Measurements from ENCODE around the gene DYNC1I1.

The DYNC1I1 gene

DNA sequence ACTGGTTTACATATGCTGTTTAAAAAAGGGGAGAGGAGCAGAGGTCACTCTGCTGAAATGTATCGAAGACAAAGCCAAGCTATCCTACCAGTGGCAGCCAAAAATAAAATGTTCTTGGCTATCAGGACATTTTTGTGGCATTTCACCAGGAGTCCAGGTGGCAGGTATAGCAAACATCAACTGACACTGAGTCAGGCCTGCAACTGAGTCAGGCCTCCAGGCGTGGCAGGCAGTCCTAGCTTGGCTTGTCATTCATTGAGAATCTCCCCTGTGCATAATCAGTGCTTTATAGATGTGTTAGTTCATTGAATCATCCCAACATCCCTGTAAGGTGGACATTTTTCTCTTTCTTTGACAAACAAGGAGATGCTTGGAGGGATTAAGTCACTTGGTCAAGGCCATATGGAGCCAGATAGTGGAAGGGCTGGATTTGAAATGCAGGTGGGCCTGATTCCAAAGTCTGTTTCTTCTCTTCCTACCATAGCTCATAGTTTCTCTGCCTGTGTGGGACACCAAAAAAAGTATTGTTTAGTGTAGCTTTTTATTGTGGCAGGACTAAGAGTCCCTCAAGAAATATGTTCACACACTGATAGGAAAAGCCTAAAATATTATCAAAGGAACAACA is 4.3 kb downstream of the DYNC1I1 start:
- DNase-seq (no peak), ATAC-seq (no peak)
- no peaks in the 10 kb centered on the region for H3K9me3 Mint-ChIP-seq
- no peak overlapping the region for H3K4me3 Mint-ChIP-seq
- no peak overlapping the region for H3K27ac Mint-ChIP-seq
- peaks cover 4% of the 10 kb centered on the region for H3K4me1 Mint-ChIP-seq
- H3K27me3 Mint-ChIP-seq, result peaks cover 26% of the 10 kb centered on the region
- no peaks in the 10 kb centered on the region for H3K36me3 Mint-ChIP-seq (ENCODE audit: low read depth)

DNA sequence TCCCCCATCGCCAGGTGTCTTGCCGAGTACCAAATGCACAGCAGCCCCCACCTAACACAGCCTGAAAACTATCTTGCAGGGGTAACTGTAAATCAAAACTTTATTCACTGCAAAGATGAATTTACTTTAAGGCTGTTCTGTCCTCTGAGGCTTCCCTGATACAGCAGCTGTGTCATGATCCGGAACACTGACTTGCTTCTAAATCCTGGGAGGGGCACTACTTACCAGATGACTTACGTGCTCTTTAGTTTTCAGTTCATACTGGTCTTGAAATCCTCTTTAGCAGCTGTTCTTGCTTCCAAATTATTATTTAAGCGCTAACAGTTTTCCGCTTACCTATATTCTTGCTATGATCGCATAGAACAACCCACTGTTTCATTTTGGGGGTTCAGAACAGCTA is 4.9 kb downstream of the DYNC1I1 start:
- H3K27me3 Mint-ChIP-seq, result peaks cover 20% of the 10 kb centered on the region
- H3K9me3 Mint-ChIP-seq, result no peaks in the 10 kb centered on the region
- peaks cover under 1% of the 10 kb centered on the region for H3K4me1 Mint-ChIP-seq
- no peak for DNase-seq
- no peak for ATAC-seq
- no peaks in the 10 kb centered on the region for H3K36me3 Mint-ChIP-seq (ENCODE audit: low read depth)
- H3K27ac Mint-ChIP-seq, result no peak overlapping the region
- H3K4me3 Mint-ChIP-seq, result no peak overlapping the region

DNA sequence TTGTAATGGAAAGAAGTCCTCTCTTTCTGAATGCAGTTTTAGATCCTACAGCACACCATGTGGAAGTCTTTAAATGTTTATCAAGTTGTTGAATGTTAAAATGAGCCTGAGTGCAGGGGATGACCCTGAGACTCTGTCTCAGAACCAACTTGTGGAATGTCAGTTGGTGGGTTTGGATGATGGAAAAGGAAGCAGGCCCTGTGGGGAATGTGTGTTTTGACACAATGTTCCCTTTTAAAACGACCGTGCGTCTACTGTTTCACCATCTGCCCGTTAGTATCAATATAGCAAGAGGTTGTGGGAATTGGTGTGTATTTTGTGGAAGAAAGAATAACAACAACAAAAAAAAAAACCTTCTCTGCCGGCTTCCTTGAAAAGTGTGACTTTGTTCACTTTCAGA is 8.3 kb downstream of the DYNC1I1 start:
- no peak overlapping the region for H3K27ac Mint-ChIP-seq
- no peaks in the 10 kb centered on the region for H3K4me1 Mint-ChIP-seq
- peaks cover 4% of the 10 kb centered on the region for H3K27me3 Mint-ChIP-seq
- no peaks in the 10 kb centered on the region for H3K36me3 Mint-ChIP-seq (ENCODE audit: low read depth)
- H3K9me3 Mint-ChIP-seq, result no peaks in the 10 kb centered on the region
- DNase-seq, result no peak
- H3K4me3 Mint-ChIP-seq, result no peak overlapping the region
- no peak for ATAC-seq

- ATAC-seq (no peak), DNase-seq (no peak)
- H3K9me3 Mint-ChIP-seq, result no peaks in the 10 kb centered on the region
- H3K36me3 Mint-ChIP-seq (ENCODE audit: low read depth), result no peaks in the 10 kb centered on the region
- H3K27ac Mint-ChIP-seq, result no peak overlapping the region
- H3K4me3 Mint-ChIP-seq, result no peak overlapping the region
- peaks cover 4% of the 10 kb centered on the region for H3K27me3 Mint-ChIP-seq
- H3K4me1 Mint-ChIP-seq, result no peaks in the 10 kb centered on the region
These were observed 9.7 kb downstream of the DYNC1I1 start for GRCh38 chr7:95781961-95782586.

DNA sequence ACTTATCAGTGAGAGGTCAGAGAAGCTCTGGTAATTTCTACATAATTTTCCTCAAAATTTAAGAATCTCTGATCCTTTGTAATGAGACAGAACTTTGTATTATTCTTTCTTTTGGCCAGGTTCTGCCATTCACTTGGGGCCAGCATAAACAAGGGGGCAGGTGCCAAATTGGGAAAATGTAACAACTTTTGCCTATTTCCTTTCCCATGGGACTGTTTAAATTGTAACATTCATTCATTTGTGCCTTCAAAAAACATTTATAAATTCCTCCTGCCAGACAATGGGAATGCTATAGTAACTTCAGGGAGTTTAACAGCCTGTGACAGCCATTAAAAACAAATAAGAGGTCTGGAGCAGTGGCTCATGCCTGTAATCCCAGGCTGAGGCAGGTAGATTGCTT is 12.4 kb downstream of the DYNC1I1 start:
- H3K4me3 Mint-ChIP-seq, result no peak overlapping the region
- H3K36me3 Mint-ChIP-seq (ENCODE audit: low read depth), result no peaks in the 10 kb centered on the region
- DNase-seq, result no peak
- no peaks in the 10 kb centered on the region for H3K9me3 Mint-ChIP-seq
- no peak for ATAC-seq
- H3K27me3 Mint-ChIP-seq, result peaks cover 11% of the 10 kb centered on the region
- H3K27ac Mint-ChIP-seq, result no peak overlapping the region
- H3K4me1 Mint-ChIP-seq, result no peaks in the 10 kb centered on the region

GRCh38 chr7:95788258-95788657 is 15.9 kb downstream of the DYNC1I1 start:
- no peaks in the 10 kb centered on the region for H3K36me3 Mint-ChIP-seq (ENCODE audit: low read depth)

GRCh38 chr7:95788884-95789283 is 16.5 kb downstream of the DYNC1I1 start:
- Mint-ChIP-seq H3K36me3 (ENCODE audit: low read depth) (no peaks in the 10 kb centered on the region), H3K27ac (no peak overlapping the region), H3K27me3 (peaks cover 13% of the 10 kb centered on the region), H3K9me3 (peaks cover 5% of the 10 kb centered on the region), H3K4me1 (no peaks in the 10 kb centered on the region), H3K4me3 (no peak overlapping the region)
- ATAC-seq (no peak), DNase-seq (no peak)

More at GRCh38 chr7:95788258-95788657, 15.9 kb downstream of the DYNC1I1 start:
- peaks cover 13% of the 10 kb centered on the region for H3K27me3 Mint-ChIP-seq
- H3K9me3 Mint-ChIP-seq, result peaks cover 5% of the 10 kb centered on the region
- ATAC-seq, result no peak
- H3K27ac Mint-ChIP-seq, result no peak overlapping the region
- no peak overlapping the region for H3K4me3 Mint-ChIP-seq
- no peaks in the 10 kb centered on the region for H3K4me1 Mint-ChIP-seq
- DNase-seq, result no peak

- no peaks in the 10 kb centered on the region for H3K4me1 Mint-ChIP-seq
- H3K27me3 Mint-ChIP-seq, result peaks cover 2% of the 10 kb centered on the region
- no peak overlapping the region for H3K4me3 Mint-ChIP-seq
- peaks cover 5% of the 10 kb centered on the region for H3K9me3 Mint-ChIP-seq
- no peaks in the 10 kb centered on the region for H3K36me3 Mint-ChIP-seq (ENCODE audit: low read depth)
- ATAC-seq (no peak), DNase-seq (no peak)
- H3K27ac Mint-ChIP-seq, result no peak overlapping the region
These were observed 21.3 kb downstream of the DYNC1I1 start for GRCh38 chr7:95793658-95794057.

- H3K4me1 Mint-ChIP-seq, result no peaks in the 10 kb centered on the region
- peaks cover 5% of the 10 kb centered on the region for H3K9me3 Mint-ChIP-seq
- H3K4me3 Mint-ChIP-seq, result no peak overlapping the region
- peaks cover 2% of the 10 kb centered on the region for H3K27me3 Mint-ChIP-seq
- ATAC-seq (no peak), DNase-seq (no peak)
- no peaks in the 10 kb centered on the region for H3K36me3 Mint-ChIP-seq (ENCODE audit: low read depth)
- no peak overlapping the region for H3K27ac Mint-ChIP-seq
These were observed 22.7 kb downstream of the DYNC1I1 start for GRCh38 chr7:95794917-95795515.

GRCh38 chr7:95796617-95797016 is 24.3 kb downstream of the DYNC1I1 start:
- H3K4me1 Mint-ChIP-seq, result no peaks in the 10 kb centered on the region
- no peak overlapping the region for H3K4me3 Mint-ChIP-seq
- no peaks in the 10 kb centered on the region for H3K36me3 Mint-ChIP-seq (ENCODE audit: low read depth)
- DNase-seq, result no peak
- H3K27me3 Mint-ChIP-seq, result peaks cover 2% of the 10 kb centered on the region
- H3K27ac Mint-ChIP-seq, result no peak overlapping the region
- ATAC-seq, result no peak
- H3K9me3 Mint-ChIP-seq, result peaks cover 5% of the 10 kb centered on the region

DNA sequence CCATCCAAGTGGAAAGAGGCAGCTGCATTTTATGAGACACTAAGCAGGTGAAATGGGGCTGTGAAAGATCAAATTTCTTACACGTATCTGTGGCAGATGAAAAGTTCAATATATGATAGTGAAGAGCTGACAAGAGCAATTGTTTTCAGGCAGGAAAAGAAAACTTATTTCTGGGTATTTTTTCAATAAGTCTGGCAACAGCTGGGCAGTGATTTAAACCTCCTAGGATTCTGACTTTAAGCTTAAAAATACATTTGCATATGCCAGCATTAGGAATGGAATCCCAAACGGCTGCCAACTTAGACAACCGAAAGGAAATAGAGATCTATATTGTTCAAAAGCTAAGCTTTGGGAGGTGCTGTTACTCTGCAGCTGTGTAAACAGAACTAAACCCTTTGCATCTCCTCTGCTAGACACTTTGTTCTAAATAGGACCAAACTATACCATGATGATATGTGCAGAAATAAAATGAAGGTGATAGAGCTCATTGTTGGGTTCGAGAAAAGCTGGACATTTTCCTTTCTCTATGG is 26.1 kb downstream of the DYNC1I1 start:
- no peaks in the 10 kb centered on the region for H3K36me3 Mint-ChIP-seq (ENCODE audit: low read depth)
- DNase-seq (no peak), ATAC-seq (no peak)
- H3K4me3 Mint-ChIP-seq, result no peak overlapping the region
- no peak overlapping the region for H3K27ac Mint-ChIP-seq
- H3K27me3 Mint-ChIP-seq, result peaks cover 6% of the 10 kb centered on the region
- H3K4me1 Mint-ChIP-seq, result no peaks in the 10 kb centered on the region
- H3K9me3 Mint-ChIP-seq, result no peaks in the 10 kb centered on the region

DNA sequence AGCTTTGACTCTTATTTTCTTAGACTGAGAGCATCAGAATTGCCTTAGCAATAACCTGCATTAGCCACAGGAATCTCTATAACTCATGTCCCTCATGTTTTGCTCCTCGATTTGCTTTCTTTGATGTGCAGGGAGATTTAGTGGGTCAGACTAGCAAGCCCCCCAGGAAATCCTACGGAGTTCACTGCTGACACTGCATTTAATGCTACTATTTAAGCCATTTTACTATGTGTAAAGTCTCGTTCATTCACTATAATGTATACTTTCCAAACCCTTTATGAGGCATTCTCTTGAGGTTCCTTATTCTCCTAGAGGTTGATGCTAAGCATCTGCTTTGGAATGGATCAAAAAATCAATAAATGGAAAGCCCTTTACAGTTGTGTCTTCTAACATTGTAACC is 28.4 kb downstream of the DYNC1I1 start:
- ATAC-seq (no peak), DNase-seq (no peak)
- no peaks in the 10 kb centered on the region for H3K4me1 Mint-ChIP-seq

DNA sequence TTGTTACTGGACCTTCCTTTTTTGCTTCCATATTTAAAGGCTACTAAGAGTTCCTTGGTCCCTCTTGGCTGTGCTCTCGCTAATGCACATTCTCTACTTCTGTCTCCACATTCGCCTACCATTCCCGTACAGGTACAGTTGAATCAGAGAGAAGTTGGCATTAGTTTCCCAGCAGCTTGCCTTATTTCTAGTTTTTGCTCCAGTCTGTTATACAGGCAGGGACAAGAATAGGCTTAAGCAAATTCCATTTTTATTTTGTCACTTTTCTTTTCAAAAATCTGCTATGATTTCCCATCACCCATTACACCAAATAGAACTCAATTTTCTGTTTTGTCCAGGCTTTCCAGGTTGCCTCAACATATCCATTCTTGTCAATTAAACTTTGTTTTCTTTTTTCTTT is 29.9 kb downstream of the DYNC1I1 start:
- Mint-ChIP-seq H3K36me3 (ENCODE audit: low read depth) (no peaks in the 10 kb centered on the region), H3K27ac (no peak overlapping the region), H3K4me1 (no peaks in the 10 kb centered on the region), H3K27me3 (peaks cover 8% of the 10 kb centered on the region), H3K9me3 (no peaks in the 10 kb centered on the region), H3K4me3 (no peak overlapping the region)
- ATAC-seq (no peak), DNase-seq (no peak)

More for the DNA sequence above, 28.4 kb downstream of the DYNC1I1 start:
- H3K36me3 Mint-ChIP-seq (ENCODE audit: low read depth), result no peaks in the 10 kb centered on the region
- H3K4me3 Mint-ChIP-seq, result no peak overlapping the region
- H3K9me3 Mint-ChIP-seq, result no peaks in the 10 kb centered on the region
- H3K27me3 Mint-ChIP-seq, result peaks cover 8% of the 10 kb centered on the region
- H3K27ac Mint-ChIP-seq, result no peak overlapping the region

- Mint-ChIP-seq H3K4me1 (no peaks in the 10 kb centered on the region), H3K9me3 (no peaks in the 10 kb centered on the region), H3K27ac (no peak overlapping the region), H3K27me3 (peaks cover 8% of the 10 kb centered on the region), H3K36me3 (ENCODE audit: low read depth) (no peaks in the 10 kb centered on the region), H3K4me3 (no peak overlapping the region)
- DNase-seq (no peak), ATAC-seq (no peak)
These were observed 31.7 kb downstream of the DYNC1I1 start for GRCh38 chr7:95804052-95804451.

DNA sequence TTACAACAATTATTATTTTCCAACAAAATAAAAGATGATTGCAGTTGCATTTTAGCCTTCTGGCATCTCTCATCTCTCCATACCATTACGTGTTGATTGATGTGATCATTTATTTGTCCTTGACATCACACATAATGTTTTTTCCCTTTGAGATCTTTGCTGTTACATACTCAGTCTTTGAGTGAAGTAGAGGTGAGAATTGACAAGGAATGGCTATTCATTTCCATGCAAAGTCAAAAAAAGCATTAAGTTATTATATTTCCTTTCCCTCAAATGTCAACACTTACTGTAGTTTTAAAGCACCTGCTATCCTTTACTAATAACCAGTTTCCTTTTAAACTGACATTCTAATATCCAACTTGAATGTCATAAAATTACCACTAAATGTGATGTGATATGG is 33.6 kb downstream of the DYNC1I1 start:
- DNase-seq, result no peak
- Mint-ChIP-seq H3K27ac (no peak overlapping the region), H3K27me3 (peaks cover 8% of the 10 kb centered on the region), H3K9me3 (no peaks in the 10 kb centered on the region), H3K4me3 (no peak overlapping the region), H3K4me1 (no peaks in the 10 kb centered on the region), H3K36me3 (ENCODE audit: low read depth) (no peaks in the 10 kb centered on the region)
- no peak for ATAC-seq
